ENCODE results near the gene NT5M. TPM values are rescaled to one million over a fixed set of nuclear protein-coding genes. Genes with fewer than 3 reads are reported as not detected.

Gene NT5M
- total RNA-seq, 4 donors from 2014 or later: 3.7 to 15.7 (median 8.0) TPM

DNA sequence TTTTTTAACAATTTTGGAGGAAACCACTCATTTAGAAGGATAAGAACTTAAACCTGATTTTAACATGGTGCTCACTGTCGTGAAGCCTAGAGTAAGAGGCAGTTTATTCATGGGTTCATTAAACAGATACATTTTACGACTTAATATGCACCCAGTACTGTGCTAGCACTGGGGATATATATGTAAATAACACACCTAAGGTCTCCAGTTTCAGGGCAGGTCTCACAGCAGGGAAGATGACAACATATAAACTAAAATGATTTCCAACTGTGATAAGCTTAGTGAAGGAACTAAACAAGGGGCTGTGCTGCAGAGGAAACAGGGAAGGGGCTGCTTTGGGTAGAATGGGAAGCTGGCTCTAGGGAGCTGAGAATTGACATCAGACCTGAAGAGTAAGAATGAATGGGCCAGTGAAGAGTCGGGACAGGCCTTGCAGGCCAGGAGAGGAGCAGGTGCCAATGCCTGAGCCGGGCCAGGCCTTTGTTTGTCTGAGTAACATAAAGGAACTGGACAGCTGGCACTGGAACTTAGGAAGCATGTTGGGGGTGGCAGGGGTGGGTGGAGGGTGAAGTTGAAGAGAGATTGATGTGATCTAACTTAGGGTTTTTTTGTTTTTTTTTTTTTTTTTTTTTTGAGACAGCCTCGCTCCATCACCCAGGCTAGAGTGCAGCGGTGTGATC, 12.1 kb downstream of the NT5M start:
- ATAC-seq: no peak
- TF ChIP-seq CTCF (IDR thresholded peaks at IDR 0.05 in 4 of 5, conservative IDR thresholded peaks at IDR 0.05 in 1 of 5) (no peak), POLR2A (IDR thresholded peaks at IDR 0.05) (no peak)
- no peaks in the 10 kb centered on the region for H3K27me3 ChIP-seq
- H3K4me3 ChIP-seq: no peak overlapping the region
- no peak overlapping the region for H3K27ac ChIP-seq
- intact Hi-C loops (cut with DNase I; ENCODE audit: low total_unique reads) (no loop called here), in situ Hi-C loops (cut with MboI; ENCODE audit: low sequenced_read_pairs in 4 of 4) (no loop called here)
- no peaks in the 10 kb centered on the region for H3K4me1 ChIP-seq
- H3K9me3 ChIP-seq: no peaks in the 10 kb centered on the region
- DNase-seq: no peak
- H3K36me3 ChIP-seq: no peaks in the 10 kb centered on the region

DNA sequence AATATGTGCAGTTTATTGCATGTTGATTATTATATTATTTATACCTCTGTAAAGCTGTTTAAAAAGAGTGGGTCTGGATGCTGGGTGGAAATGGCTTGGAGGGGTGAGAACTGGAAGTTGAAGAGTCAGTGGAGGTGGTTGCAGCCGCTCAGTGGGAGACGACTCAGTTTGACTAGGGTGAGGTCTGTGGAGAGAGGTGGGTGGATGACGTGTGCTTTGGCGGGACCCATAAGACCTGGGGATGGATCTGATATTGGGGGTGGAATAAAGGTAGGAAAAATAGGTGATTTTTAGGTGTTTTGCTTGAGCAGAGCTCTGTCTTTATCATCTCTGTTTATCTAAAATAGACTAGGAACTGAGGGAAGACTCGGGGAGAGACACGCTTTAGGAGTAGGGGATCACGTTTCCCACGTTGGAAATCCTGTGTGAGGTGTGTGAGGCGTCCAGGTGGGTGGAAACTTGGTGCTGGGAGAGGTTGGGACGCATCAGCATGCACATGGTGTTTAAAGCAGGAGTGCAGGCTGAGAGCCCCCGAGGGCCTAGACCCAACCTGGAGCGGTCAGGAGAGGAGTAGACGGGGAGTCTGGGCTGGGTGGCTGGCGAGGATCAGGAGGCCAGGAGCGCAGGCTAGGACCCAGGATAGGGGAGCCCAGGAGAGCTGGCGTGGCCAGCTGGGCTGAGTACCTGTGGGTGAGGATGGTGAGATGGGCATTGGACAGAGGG, 17.2 kb downstream of the NT5M start:
- Histone ChIP-seq H3K27me3 (no peaks in the 10 kb centered on the region), H3K9me3 (no peaks in the 10 kb centered on the region), H3K27ac (no peak overlapping the region), H3K36me3 (no peaks in the 10 kb centered on the region), H3K4me3 (no peak overlapping the region), H3K4me1 (no peaks in the 10 kb centered on the region)
- DNase-seq (no peak), ATAC-seq (no peak)
- intact Hi-C loops (cut with DNase I; ENCODE audit: low total_unique reads) (no loop called here), in situ Hi-C loops (cut with MboI; ENCODE audit: low sequenced_read_pairs in 4 of 4) (no loop called here)
- TF ChIP-seq POLR2A (IDR thresholded peaks at IDR 0.05): no peak
- TF ChIP-seq CTCF (IDR thresholded peaks at IDR 0.05 in 4 of 5, conservative IDR thresholded peaks at IDR 0.05 in 1 of 5): no peak

GRCh38 chr17:17320911-17321220, 17.7 kb downstream of the NT5M start:
- no peaks in the 10 kb centered on the region for H3K36me3 ChIP-seq
- intact Hi-C loops (cut with DNase I; ENCODE audit: low total_unique reads): no loop called here
- no peak overlapping the region for H3K4me3 ChIP-seq
- no peaks in the 10 kb centered on the region for H3K27me3 ChIP-seq
- no peak for ATAC-seq
- no peaks in the 10 kb centered on the region for H3K9me3 ChIP-seq
- H3K27ac ChIP-seq: no peak overlapping the region
- TF ChIP-seq POLR2A (IDR thresholded peaks at IDR 0.05): no peak
- no peak for TF ChIP-seq CTCF (IDR thresholded peaks at IDR 0.05 in 4 of 5, conservative IDR thresholded peaks at IDR 0.05 in 1 of 5)
- in situ Hi-C loops (cut with MboI; ENCODE audit: low sequenced_read_pairs in 4 of 4): no loop called here
- no peaks in the 10 kb centered on the region for H3K4me1 ChIP-seq
- no peak for DNase-seq

DNA sequence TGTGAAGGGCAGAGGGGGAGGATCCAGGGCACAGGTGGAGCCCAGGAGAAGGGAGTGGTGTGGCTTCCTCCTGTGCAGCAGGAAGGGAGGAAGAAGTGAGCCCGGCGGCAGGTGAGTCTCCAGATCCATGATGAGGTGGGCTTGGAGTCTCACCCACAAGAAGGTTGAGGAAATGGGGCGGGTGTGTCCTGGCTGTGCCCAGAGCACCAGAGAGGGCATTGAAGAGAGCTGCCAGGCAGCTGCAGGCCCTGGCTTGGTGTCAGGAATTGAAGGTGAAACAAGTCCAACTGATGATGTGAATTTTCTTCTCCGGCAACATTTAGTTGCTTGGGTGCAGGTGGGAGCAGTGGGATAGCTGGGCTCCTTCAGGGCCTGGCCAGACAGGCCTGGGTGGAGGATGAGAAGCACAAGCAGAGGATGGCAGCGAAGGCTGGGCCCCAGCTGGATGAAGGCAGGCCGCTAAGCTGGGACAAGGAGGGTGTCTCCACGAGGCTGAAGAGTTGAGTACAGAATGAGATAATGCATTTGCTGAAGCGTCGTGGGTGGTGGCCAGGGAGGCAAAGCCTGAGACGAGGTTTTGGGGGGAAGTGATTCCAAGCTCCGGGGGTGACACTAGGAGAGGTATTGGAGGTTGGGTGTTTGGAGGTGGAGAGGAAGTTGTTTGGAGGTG, 18.3 kb downstream of the NT5M start:
- TF ChIP-seq CTCF (IDR thresholded peaks at IDR 0.05 in 4 of 5, conservative IDR thresholded peaks at IDR 0.05 in 1 of 5) (no peak), POLR2A (IDR thresholded peaks at IDR 0.05) (no peak)
- no peak overlapping the region for H3K4me3 ChIP-seq
- ATAC-seq (no peak), DNase-seq (no peak)
- in situ Hi-C loops (cut with MboI; ENCODE audit: low sequenced_read_pairs in 4 of 4): no loop called here
- no peaks in the 10 kb centered on the region for H3K4me1 ChIP-seq
- no peaks in the 10 kb centered on the region for H3K36me3 ChIP-seq
- intact Hi-C loops (cut with DNase I; ENCODE audit: low total_unique reads): no loop called here
- no peaks in the 10 kb centered on the region for H3K27me3 ChIP-seq
- H3K27ac ChIP-seq: no peak overlapping the region
- no peaks in the 10 kb centered on the region for H3K9me3 ChIP-seq

Measured in gastrocnemius medialis (tissue), 4 donors.